NCI-H345 treated with DMSO at 0.1 percent for 48 hours (cell line): Measurements from ENCODE around the gene FAM20A.
"Not testable (repeated sequence)": the region's sequence is repeated elsewhere in the genome, so short reads cannot be mapped to it uniquely, and the experiment has no call there.

ENCODE experiments used
- DNase-seq: peaks from one replicate; lab custom pipeline; 2025; ENCODE audit not compliant: unreplicated experiment; lab: John Stamatoyannopoulos, UW

FAM20A gene

GRCh38 chr17:68505951-68506350 is 95.2 kb downstream of the FAM20A start:
- no peak for DNase-seq

GRCh38 chr17:68501074-68501473 is 100.1 kb downstream of the FAM20A start:
- no peak for DNase-seq

GRCh38 chr17:68499587-68499986 is 101.6 kb downstream of the FAM20A start:
- DNase-seq, result no peak

- no peak for DNase-seq
These were observed 102.5 kb downstream of the FAM20A start for GRCh38 chr17:68498479-68499326.

GRCh38 chr17:68497885-68498319 is 103.3 kb downstream of the FAM20A start:
- no peak for DNase-seq

- DNase-seq, result no peak
These were observed 106.1 kb downstream of the FAM20A start for GRCh38 chr17:68495081-68495480.

GRCh38 chr17:68492394-68493054 is 108.6 kb downstream of the FAM20A start:
- not testable (repeated sequence) for DNase-seq

GRCh38 chr17:68491381-68492231 is 109.6 kb downstream of the FAM20A start:
- DNase-seq, result no peak

- no peak for DNase-seq
These were observed 111.2 kb downstream of the FAM20A start for GRCh38 chr17:68489919-68490318.
